Measurements from ENCODE around the gene SHISA8.

Gene SHISA8

GRCh38 chr22:41868556-41868955 lies 46.3 kb downstream of the SHISA8 start:
- Histone ChIP-seq H3K4me3 (ENCODE audit: low read depth, low read length) (no peak overlapping the region), H3K36me3 (ENCODE audit: control insufficient read depth, insufficient read depth, low read length) (peaks cover 79% of the 10 kb centered on the region), H3K9ac (ENCODE audit: low read length) (no peak overlapping the region), H3K4me1 (ENCODE audit: control insufficient read depth, insufficient read depth, low read length) (0 out of 2 replicates have a peak, but pooled peaks cover under 1% of the 10 kb centered on the region), H3K27ac (ENCODE audit: low read depth, low read length) (no peak overlapping the region), H3K9me3 (ENCODE audit: control insufficient read depth, insufficient read depth, low read depth, low read length) (no peaks in the 10 kb centered on the region), H3K27me3 (ENCODE audit: control insufficient read depth, insufficient read depth, low read length) (no peaks in the 10 kb centered on the region)

- H3K27me3 ChIP-seq (ENCODE audit: control insufficient read depth, insufficient read depth, low read length) = no peaks in the 10 kb centered on the region
- no peaks in the 10 kb centered on the region for H3K9me3 ChIP-seq (ENCODE audit: control insufficient read depth, insufficient read depth, low read depth, low read length)
- no peak overlapping the region for H3K9ac ChIP-seq (ENCODE audit: low read length)
- peaks cover 31% of the 10 kb centered on the region for H3K36me3 ChIP-seq (ENCODE audit: control insufficient read depth, insufficient read depth, low read length)
- H3K27ac ChIP-seq (ENCODE audit: low read depth, low read length) = no peak overlapping the region
- no peak overlapping the region for H3K4me3 ChIP-seq (ENCODE audit: low read depth, low read length)
- H3K4me1 ChIP-seq (ENCODE audit: control insufficient read depth, insufficient read depth, low read length) = peaks cover 16% of the 10 kb centered on the region
Observed at GRCh38 chr22:41863472-41863871, 51.4 kb downstream of the SHISA8 start.

- no peaks in the 10 kb centered on the region for H3K9me3 ChIP-seq (ENCODE audit: control insufficient read depth, insufficient read depth, low read depth, low read length)
- H3K36me3 ChIP-seq (ENCODE audit: control insufficient read depth, insufficient read depth, low read length) = peaks cover 27% of the 10 kb centered on the region
- peaks cover 17% of the 10 kb centered on the region for H3K4me1 ChIP-seq (ENCODE audit: control insufficient read depth, insufficient read depth, low read length)
- H3K9ac ChIP-seq (ENCODE audit: low read length) = no peak overlapping the region
- H3K4me3 ChIP-seq (ENCODE audit: low read depth, low read length) = no peak overlapping the region
- H3K27ac ChIP-seq (ENCODE audit: low read depth, low read length) = 0 out of 2 replicates have a peak overlapping the region, but pooled peaks have one; percentile 43
- H3K27me3 ChIP-seq (ENCODE audit: control insufficient read depth, insufficient read depth, low read length) = no peaks in the 10 kb centered on the region
Observed at GRCh38 chr22:41862530-41863266, 52.2 kb downstream of the SHISA8 start.

- no peaks in the 10 kb centered on the region for H3K27me3 ChIP-seq (ENCODE audit: control insufficient read depth, insufficient read depth, low read length)
- H3K36me3 ChIP-seq (ENCODE audit: control insufficient read depth, insufficient read depth, low read length) = peaks cover 23% of the 10 kb centered on the region
- H3K4me1 ChIP-seq (ENCODE audit: control insufficient read depth, insufficient read depth, low read length) = peaks cover 22% of the 10 kb centered on the region
- no peaks in the 10 kb centered on the region for H3K9me3 ChIP-seq (ENCODE audit: control insufficient read depth, insufficient read depth, low read depth, low read length)
- no peak overlapping the region for H3K4me3 ChIP-seq (ENCODE audit: low read depth, low read length)
- no peak overlapping the region for H3K9ac ChIP-seq (ENCODE audit: low read length)
- 0 out of 2 replicates have a peak overlapping the region, but pooled peaks have one; percentile 43 for H3K27ac ChIP-seq (ENCODE audit: low read depth, low read length)
Observed at GRCh38 chr22:41862160-41862529, 52.7 kb downstream of the SHISA8 start.
